Stimulated activated CD8-positive, alpha-beta memory T cell treated with anti-CD3 and anti-CD28 coated beads, Interleukin-2, amount 100 ng/mL, for 48 hours (primary cell): Measurements from ENCODE around the gene SNRNP25.

Experiments used
- DNase-seq, 2 donors: peaks; one replicate each; pipeline ENCODE4 v3.0.0-alpha.2; 2020; ENCODE audit warnings: low read depth in 2 of 2

The SNRNP25 gene

GRCh38 chr16:101586-101985 is 48.0 kb downstream of the SNRNP25 start:
- no peak for DNase-seq

DNA sequence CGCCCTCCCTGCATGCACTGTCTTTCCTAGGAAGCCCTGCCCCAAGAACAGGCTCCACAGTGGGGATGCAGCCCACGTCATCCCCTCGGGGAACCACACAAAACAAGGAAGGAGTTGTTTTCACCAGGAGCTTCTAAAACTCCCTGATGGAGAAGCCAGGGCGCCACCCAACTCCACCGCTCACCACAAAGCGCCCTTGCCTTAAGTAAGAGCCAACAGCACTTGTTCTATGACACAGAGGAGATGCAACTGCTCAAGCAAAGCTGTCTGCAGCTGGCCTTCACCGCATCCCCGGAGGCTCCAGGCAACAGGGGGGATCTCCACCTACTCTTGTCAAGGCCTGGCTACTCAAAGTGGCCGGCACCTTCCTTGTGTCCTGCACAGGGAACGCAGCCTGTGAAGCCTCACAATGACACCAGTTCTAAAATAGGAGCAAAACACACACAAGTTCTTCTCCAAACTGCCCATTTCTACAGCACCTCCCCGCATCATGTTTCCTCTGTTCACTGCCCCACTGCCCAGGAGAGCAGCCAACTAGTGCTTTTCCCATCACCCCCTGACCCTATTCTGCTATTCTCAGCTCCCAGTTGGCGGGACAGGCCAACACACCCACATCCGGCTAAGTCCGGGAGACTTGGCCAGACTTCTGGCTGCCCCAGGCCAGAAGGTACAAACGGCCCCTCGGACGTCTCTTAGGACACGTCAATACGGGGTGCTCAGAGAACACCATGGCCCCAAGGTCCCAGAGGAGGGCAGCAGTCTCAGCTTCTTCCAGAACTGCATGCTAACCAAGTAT is 48.6 kb downstream of the SNRNP25 start:
- DNase-seq = no peak

DNA sequence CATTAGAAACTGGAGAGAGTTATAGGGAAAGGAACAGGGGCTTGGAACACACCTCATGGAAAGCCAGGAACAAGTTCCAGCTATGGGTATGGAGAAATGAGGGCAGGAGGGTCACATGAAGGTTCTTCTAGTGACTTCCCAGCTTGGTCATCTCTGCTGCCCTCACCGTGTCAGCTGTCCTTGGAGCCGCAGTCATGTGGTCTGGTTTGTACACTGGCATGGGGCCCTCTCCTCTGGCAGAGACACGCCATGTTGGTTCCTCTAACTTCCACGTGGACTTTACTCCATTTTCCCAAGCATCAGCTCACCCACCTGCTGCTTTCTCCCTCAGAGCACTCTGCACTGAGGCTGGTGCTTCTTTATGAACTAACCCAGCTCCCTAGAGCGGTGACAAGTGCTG is 50.7 kb downstream of the SNRNP25 start:
- no peak for DNase-seq

DNA sequence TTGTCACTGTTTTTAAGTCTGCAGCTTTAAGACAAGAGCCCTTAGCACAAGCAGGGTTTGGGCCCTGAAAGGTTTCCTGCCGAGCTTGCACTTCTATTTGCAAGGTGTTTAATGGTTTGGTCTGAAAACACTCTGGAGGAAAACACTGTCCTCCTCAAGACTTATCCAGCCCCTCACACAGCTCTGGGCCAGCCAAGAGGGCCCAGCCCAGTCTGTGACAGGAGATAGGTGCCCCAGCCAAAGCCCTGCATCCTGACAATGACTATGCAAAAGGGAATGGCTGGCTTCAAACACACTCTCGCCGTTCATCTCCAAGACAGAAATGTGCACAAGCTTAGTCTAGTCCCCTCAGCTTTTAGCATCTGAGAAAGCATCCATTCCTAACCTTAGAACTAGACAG is 51.3 kb downstream of the SNRNP25 start:
- no peak for DNase-seq

GRCh38 chr16:105521-105920 is 51.9 kb downstream of the SNRNP25 start:
- no peak for DNase-seq

DNA sequence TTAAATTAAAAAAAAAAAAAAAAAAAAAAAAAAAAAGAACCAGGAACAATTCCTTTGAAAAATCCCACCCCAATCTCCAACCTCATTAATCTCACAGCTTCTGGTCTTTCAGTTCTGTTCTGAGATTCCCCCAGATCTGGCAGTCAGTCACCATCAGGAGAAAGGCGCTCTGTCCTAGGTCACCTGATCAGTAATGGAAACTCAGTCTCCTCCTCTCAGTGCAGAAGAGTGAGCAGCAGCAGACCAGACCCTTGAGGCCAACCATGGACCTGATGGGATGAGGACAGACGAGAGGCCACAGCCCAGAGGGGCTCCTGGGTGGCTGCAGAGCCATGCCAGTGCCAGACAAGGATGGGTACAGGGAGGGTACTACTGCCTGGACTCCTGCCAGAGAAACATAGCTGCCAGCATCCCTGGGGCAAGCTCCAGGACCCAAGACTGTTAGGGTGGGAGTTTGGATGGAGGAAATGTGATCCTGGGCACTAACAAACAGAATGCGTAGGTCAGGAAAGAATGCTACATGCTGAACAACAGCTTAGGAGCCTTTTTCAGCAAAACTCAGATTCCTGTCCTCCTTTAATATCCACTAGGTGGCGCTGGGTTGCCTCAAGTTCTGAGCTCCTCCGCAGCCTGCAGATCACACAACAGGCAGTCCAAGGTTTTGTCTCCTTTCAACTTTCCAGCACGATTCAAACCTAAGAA is 53.1 kb downstream of the SNRNP25 start:
- DNase-seq = no peak
